ENCODE measurements around the gene MPC1. TPM values are rescaled to one million over a fixed set of nuclear protein-coding genes. Genes with fewer than 3 reads are reported as not detected.
A peak's percentile ranks its signal among the peaks of the same experiment; 100 is the strongest.

MPC1 gene
- 12.3 and 18.1 TPM in 2 replicates for total RNA-seq

- peak; percentile 79 for DNase-seq (ENCODE audit: low read depth)
Measured at GRCh38 chr6:166382933-166383801, at the start of gene MPC1. MPC1 (minus strand) TSS chr6:166382940; CDS start chr6:166382876, 64 bp downstream.

- no peak for DNase-seq (ENCODE audit: low read depth)
Measured at GRCh38 chr6:166430269-166430668, 47.5 kb upstream of the MPC1 start.

GRCh38 chr6:166424431-166424830 lies 41.7 kb upstream of the MPC1 start:
- no peak for DNase-seq (ENCODE audit: low read depth)

DNA sequence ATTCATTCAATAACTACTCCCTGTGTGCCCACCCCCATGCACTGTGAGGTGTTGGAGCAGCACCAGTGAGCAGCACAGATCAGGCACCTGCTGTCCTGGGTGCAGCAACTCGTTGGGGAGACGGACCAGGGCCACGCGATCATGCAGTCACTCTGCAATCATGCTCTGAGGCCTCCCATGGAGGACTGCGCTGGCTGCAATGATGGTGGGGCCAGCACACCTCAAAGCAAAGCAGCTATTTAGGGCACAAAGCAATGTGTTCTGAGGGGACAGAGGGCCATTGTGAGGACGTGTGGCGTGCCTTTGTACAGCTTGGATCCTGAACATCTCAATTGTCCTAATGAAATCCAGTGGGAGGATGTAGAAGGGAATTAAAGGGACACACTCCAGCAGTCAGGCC lies 41.0 kb upstream of the MPC1 start:
- no peak for DNase-seq (ENCODE audit: low read depth)

DNA sequence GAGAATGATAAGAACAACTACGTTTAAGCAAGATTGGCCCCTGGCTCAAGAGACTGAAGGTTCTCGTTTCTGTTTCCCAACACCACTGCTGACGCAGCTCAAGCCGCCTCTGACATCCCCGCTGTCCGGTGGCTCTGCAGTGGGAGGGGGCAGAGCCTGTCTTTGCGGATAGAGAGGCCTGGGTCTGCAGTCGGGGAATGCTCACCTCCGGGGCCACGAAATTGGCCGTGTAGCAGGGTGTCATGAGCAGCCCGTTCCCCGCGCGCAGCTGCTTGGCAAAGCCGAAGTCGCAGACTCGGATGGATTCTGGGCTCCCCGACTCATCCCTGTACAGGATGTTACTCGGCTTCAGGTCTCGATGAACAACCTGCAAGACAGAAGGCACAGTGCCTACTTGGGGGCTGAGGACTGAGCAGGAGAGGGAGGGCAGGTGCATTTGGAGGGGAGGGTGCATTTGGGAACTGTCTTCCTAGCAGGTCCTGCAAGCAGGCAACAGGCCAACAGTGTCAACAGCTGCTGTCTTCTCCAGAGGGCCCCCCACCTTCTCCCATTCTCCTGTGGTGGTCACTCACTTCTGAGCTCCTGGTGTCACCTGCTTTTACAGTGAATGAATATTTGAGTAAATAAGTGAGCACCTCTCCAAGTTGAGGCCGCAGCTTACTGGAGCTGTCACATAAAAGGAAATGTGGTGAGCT lies 40.5 kb upstream of the MPC1 start:
- DNase-seq (ENCODE audit: low read depth): no peak

- no peak for DNase-seq (ENCODE audit: low read depth)
Measured at GRCh38 chr6:166422201-166422940, 39.6 kb upstream of the MPC1 start.

DNA sequence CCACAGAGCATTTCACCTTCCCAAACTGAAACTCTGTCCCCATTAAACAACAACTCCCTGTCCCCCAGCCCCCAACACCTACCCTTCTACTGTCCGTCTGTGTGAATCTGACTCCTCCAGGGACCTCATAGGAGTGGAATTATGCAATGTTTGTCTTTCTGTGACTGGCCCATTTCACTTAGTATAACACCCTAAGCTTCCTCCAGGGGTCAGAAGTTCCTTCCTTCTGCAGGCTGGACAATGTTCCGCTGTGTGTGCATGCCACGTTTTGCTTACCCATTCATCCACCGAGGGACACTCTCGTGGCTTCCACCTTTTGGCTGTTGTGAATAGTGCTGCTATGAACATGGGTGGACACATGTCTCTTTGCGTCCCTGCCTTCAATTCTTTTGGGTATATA lies 37.6 kb upstream of the MPC1 start:
- peak; percentile 18 for DNase-seq (ENCODE audit: low read depth)

- no peak for DNase-seq (ENCODE audit: low read depth)
Measured at GRCh38 chr6:166419717-166420116, 37.0 kb upstream of the MPC1 start.

GRCh38 chr6:166419286-166419685 lies 36.5 kb upstream of the MPC1 start:
- peak; percentile 19 for DNase-seq (ENCODE audit: low read depth)

DNA sequence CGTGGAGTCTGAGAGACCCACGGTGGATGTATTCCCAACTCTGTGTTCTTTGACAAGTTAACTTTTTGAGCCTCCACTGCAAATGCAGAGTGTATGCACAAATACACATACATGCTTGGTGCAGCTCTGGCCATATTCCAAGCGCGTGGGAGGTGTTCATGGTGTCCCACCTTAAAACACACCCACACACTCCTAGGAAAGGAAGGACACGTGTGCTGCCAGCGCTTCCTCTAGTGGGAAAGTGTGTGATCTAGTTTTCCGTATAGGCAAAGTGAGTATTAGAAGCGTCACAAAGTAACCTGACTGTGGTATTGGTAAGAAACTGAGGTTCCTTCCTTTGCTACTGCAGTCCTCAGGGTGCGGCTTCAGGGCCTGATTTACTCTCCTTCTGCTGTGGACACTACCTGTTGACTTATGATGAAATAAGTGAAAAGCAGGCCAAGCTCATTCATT lies 36.0 kb upstream of the MPC1 start:
- no peak for DNase-seq (ENCODE audit: low read depth)

GRCh38 chr6:166417285-166417691 lies 34.5 kb upstream of the MPC1 start:
- no peak for DNase-seq (ENCODE audit: low read depth)

GRCh38 chr6:166415833-166416347 lies 33.1 kb upstream of the MPC1 start:
- no peak for DNase-seq (ENCODE audit: low read depth)

DNA sequence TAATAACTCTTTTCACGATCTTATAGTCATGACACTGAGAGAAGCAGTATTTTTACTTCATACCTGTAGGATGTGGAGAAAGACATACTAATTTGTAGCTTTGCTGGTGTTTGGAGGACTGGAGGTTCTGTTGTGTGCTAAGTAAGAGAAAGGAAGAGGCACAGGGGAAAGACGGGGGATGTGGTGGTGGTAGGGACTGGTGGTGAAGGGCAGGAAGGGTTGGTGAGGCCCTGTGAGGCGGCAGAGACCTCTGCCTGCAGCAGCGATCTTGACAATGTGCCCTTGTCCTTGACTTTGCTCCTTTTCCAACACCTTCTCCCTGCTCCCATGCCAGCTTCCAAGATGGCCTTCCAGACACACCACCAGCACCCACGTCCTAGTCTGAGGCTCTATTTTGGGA lies 32.6 kb upstream of the MPC1 start:
- no peak for DNase-seq (ENCODE audit: low read depth)

- no peak for DNase-seq (ENCODE audit: low read depth)
Measured at GRCh38 chr6:166413491-166413951, 30.8 kb upstream of the MPC1 start.

DNA sequence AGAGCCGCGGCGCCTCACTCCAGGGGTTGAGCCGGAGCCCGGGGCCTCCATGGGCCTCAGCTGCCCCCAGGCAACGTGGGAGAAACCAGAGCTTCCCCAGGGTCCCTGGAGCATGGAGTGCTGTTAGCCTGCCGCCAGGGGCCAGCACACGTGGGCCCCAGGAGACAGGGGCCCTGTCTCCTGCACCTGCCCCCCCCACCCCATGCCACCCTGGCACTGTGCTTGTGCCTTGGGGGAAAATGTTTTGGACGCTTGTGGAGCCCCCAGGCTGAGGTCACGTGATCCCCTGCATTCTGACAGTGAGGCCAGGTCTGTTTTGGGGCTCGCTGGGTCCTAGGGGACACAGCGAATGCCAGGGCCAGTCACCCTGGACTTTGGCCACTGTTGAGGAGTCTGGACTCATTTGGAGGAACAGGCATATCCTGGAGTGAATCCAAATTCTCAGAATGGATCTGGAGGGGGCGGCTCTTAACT lies 30.2 kb upstream of the MPC1 start:
- DNase-seq (ENCODE audit: low read depth): no peak

- DNase-seq (ENCODE audit: low read depth): no peak
Measured at GRCh38 chr6:166412156-166412910, 29.6 kb upstream of the MPC1 start.

- no peak for DNase-seq (ENCODE audit: low read depth)
Measured at GRCh38 chr6:166411721-166412151, 29.0 kb upstream of the MPC1 start.

- no peak for DNase-seq (ENCODE audit: low read depth)
Measured at GRCh38 chr6:166411271-166411670, 28.5 kb upstream of the MPC1 start.

GRCh38 chr6:166410426-166410935 lies 27.7 kb upstream of the MPC1 start:
- no peak for DNase-seq (ENCODE audit: low read depth)

DNA sequence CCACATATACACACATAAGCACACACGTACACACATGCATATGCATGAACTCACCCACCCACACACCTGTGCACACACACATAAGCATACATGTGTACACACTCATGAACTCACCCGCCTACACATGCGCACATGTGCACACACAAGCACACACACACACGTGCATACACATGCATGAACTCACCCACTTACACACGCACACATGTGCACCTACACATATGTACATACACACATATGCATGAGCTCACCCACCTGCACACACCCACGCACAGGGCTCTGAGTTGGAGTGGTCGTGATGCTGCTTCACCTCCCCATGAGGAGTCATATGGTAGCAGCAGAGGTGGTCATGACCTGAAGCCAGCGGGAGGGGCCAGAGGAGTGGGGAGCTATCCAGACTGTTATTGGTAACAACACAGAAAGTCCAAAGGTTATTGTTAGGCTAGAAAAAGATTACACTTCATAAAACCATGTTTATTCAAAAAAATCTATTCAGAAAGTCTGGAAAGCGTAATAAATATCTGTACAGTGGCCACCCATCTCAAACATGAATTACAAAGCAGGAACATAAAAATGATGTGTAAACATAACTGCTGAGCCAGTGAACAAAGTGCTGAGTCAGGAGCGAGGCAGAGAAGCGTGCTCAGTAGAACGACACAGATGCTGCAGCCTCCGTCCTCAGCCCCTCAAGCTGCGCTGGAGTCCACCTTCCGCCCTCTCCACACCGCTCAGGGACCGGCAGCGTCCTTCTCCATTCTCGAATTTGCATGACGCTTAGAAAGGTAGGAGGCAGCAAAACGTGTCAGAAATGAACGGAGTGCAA lies 26.4 kb upstream of the MPC1 start:
- DNase-seq (ENCODE audit: low read depth): no peak
